SK-N-SH (cell line): ENCODE data around the gene BCLAF1. TPM values are rescaled to one million over a fixed set of nuclear protein-coding genes. Genes with fewer than 3 reads are reported as not detected.

Source experiments
- CTCF ChIA-PET: fragments of 300-600, 350-600 bp; formaldehyde crosslinking; extraction: SDS; loops from one replicate; lab custom pipeline; 2021; lab: Yijun Ruan, JAX
- POLR2A ChIA-PET: fragments of 350-600 bp; sonication (Branson Sonifier 250); formaldehyde crosslinking; extraction: SDS; loops from one replicate; lab custom pipeline; 2020; ENCODE audit warnings: antibody characterized with exemption, inconsistent platforms; lab: Yijun Ruan, JAX
- DNase-seq: peaks from one replicate; pipeline ENCODE4 v3.0.0; 2012
- H2AFZ ChIP-seq: fragments of 200-600 bp; sonication (generic); 2 replicates; pipeline ENCODE4 v1.8.1; 2016; ENCODE audit warnings: antibody characterized with exemption, mild to moderate bottlenecking, low read depth
- H3F3A ChIP-seq: fragments of 200-600 bp; sonication (generic); replicated peaks from 2 replicates; pipeline ENCODE3; 2016; ENCODE audit warnings: antibody characterized with exemption, mild to moderate bottlenecking; ENCODE audit not compliant: insufficient read depth
- H3K27ac ChIP-seq, 2 experiments: fragments of 200-500 bp in 1 of 2; fragments of 200-600 bp in 1 of 2; sonication (Bioruptor generic) in 1 of 2; sonication (generic), shearing (Covaris generic) in 1 of 2; 2 replicates each; pipeline versions ENCODE4 v1.5.1 to v1.6.1; 2014 to 2016; ENCODE audit warnings: low read depth in 2 of 2, inconsistent platforms in 1 of 2, low read length in 1 of 2, mild to moderate bottlenecking in 1 of 2, mixed read lengths in 1 of 2
- H3K27me3 ChIP-seq: fragments of 200-600 bp; sonication (generic), shearing (Covaris generic); 2 replicates; pipeline ENCODE4 v1.6.1; 2016; ENCODE audit warnings: mixed run types; ENCODE audit not compliant: insufficient read depth
- H3K36me3 ChIP-seq, 2 experiments: fragments of 200-500 bp in 1 of 2; fragments of 200-600 bp in 1 of 2; sonication (Bioruptor generic) in 1 of 2; sonication (generic) in 1 of 2; replicated peaks in 1 of 2; 2 replicates each; pipeline versions ENCODE3 to v1.5.1; 2014 to 2016; ENCODE audit warnings: low read length in 1 of 2, mild to moderate bottlenecking in 1 of 2; ENCODE audit not compliant: insufficient read depth in 2 of 2, control insufficient read depth in 1 of 2
- H3K4me1 ChIP-seq, 2 experiments: fragments of 200-500 bp in 1 of 2; fragments of 200-600 bp in 1 of 2; sonication (Bioruptor generic) in 1 of 2; sonication (generic), shearing (Covaris generic) in 1 of 2; 2 replicates each; pipeline versions ENCODE4 v1.5.1 to v1.6.1; 2014 to 2016; ENCODE audit warnings: low read depth in 1 of 2, low read length in 1 of 2, mixed run types in 1 of 2; ENCODE audit not compliant: insufficient read depth in 2 of 2, control insufficient read depth in 1 of 2
- H3K4me2 ChIP-seq: fragments of 200-600 bp; sonication (generic), shearing (Covaris generic); 2 replicates; pipeline ENCODE4 v1.6.1; 2017; ENCODE audit warnings: mixed run types
- H3K4me3 ChIP-seq, 2 experiments: fragments of 200-500 bp in 1 of 2; fragments of 200-600 bp in 1 of 2; sonication (Bioruptor generic) in 1 of 2; sonication (generic), shearing (Covaris generic) in 1 of 2; 2 replicates each; pipeline versions ENCODE4 v1.5.1 to v1.8.1; 2014 to 2016; ENCODE audit warnings: low read depth in 2 of 2, inconsistent platforms in 1 of 2, low read length in 1 of 2, mild to moderate bottlenecking in 1 of 2, mixed read lengths in 1 of 2, moderate library complexity in 1 of 2
- H3K79me2 ChIP-seq: fragments of 200-600 bp; sonication (generic); 2 replicates; pipeline ENCODE4 v1.8.1; 2017; ENCODE audit warnings: mild to moderate bottlenecking; ENCODE audit not compliant: insufficient read depth
- H3K9ac ChIP-seq: fragments of 200-600 bp; sonication (generic); 2 replicates; pipeline ENCODE4 v1.6.1; 2017; ENCODE audit warnings: mixed run types
- H3K9me2 ChIP-seq: fragments of 200-600 bp; sonication (generic); 2 replicates; pipeline ENCODE4 v1.6.1; 2017; ENCODE audit warnings: mixed run types
- H3K9me3 ChIP-seq: fragments of 200-600 bp; sonication (generic); 2 replicates; pipeline ENCODE4 v1.6.1; 2017; ENCODE audit warnings: mixed run types, mild to moderate bottlenecking, moderate library complexity
- H4K20me1 ChIP-seq: fragments of 200-600 bp; sonication (generic); 2 replicates; pipeline ENCODE4 v1.6.1; 2017; ENCODE audit warnings: mild to moderate bottlenecking, mixed run types; ENCODE audit not compliant: insufficient read depth
- IRF3 ChIP-seq: fragments of 150-350 bp; IDR thresholded peaks from 2 replicates; pipeline ENCODE4 v1.6.1; 2016; ENCODE audit warnings: mild to moderate bottlenecking, low read depth, low read length
- MEF2A ChIP-seq: IDR thresholded peaks from 2 replicates; pipeline ENCODE4 v1.4.0; 2012; ENCODE audit warnings: low read depth, borderline replicate concordance
- POLR2AphosphoS5 ChIP-seq: IDR thresholded peaks from 2 replicates; pipeline ENCODE4 v1.6.1; 2012; ENCODE audit warnings: low read depth, low read length
- REST ChIP-seq: IDR thresholded peaks from 2 replicates; pipeline ENCODE4 v1.6.1; 2012; ENCODE audit warnings: mild to moderate bottlenecking, low read depth, low read length, moderate library complexity
- WGBS: methylation state at CpG from one replicate; pipeline ENCODE4 v1.1.6; 2017; ENCODE audit warnings: low lambda C conversion rate; 5-methylcytosine and 5-hydroxymethylcytosine counted together
- polyA plus RNA-seq, 3 experiments: library from polyadenylated mRNA; depleted of rRNA; stranded (reverse); fragments of >200 nt; gene quantifications; 2 replicates each; pipeline ENCODE4 v1.2.3, GENCODE V29; 2012

BCLAF1 gene
- polyA plus RNA-seq, 1 of the 3 experiments (the other 2 are of a cell fraction), result 21.9 TPM

- Histone ChIP-seq H3K36me3 (no peaks in the 10 kb centered on the region), H4K20me1 (no peaks in the 10 kb centered on the region), H3K9me3 (no peaks in the 10 kb centered on the region), H3K9me2 (no peaks in the 10 kb centered on the region), H3K27ac (no peak overlapping the region), H3K9ac (no peak overlapping the region), H3K27me3 (no peaks in the 10 kb centered on the region), H3K4me3 (no peak overlapping the region), H3K4me1 (no peaks in the 10 kb centered on the region; a peak in 1 of 4 replicates), H3K4me2 (no peak overlapping the region), H3K79me2 (no peaks in the 10 kb centered on the region), H2AFZ (no peak overlapping the region), H3F3A (no peaks in the 10 kb centered on the region)
- 92% methylated on average over 3 of the region's 3 CpGs for WGBS
- no peak for TF ChIP-seq POLR2AphosphoS5
- TF ChIP-seq IRF3, result no peak
- POLR2A ChIA-PET, result no interaction called here
- CTCF ChIA-PET, result interaction anchor here (0.8 to 2.5 kb wide), 5 partner anchors 11 to 213 kb away, joined by 3 to 6 read pairs (median 3); partner anchors contain the start of gene MAP7
- DNase-seq, result no peak
These were observed 48.0 kb upstream of the BCLAF1 start for GRCh38 chr6:136337606-136338005.

GRCh38 chr6:136337121-136337520 lies 47.5 kb upstream of the BCLAF1 start:
- no peak for TF ChIP-seq REST
- TF ChIP-seq MEF2A, result no peak
- POLR2A ChIA-PET, result no interaction called here
- CTCF ChIA-PET, result interaction anchor here (0.8 to 2.5 kb wide), 5 partner anchors 10 to 213 kb away, joined by 3 to 6 read pairs (median 3); partner anchors contain the start of gene MAP7

More at GRCh38 chr6:136337121-136337520, 47.5 kb upstream of the BCLAF1 start:
- H4K20me1 ChIP-seq, result no peaks in the 10 kb centered on the region
- H3K9ac ChIP-seq, result no peak overlapping the region
- WGBS, result 99% methylated on average over 3 of the region's 3 CpGs
- no peaks in the 10 kb centered on the region for H3F3A ChIP-seq
- no peak overlapping the region for H3K27ac ChIP-seq
- no peaks in the 10 kb centered on the region; a peak in 1 of 4 replicates for H3K4me1 ChIP-seq
- no peaks in the 10 kb centered on the region for H3K36me3 ChIP-seq
- H3K4me3 ChIP-seq, result no peak overlapping the region
- no peaks in the 10 kb centered on the region for H3K27me3 ChIP-seq
- H3K4me2 ChIP-seq, result no peak overlapping the region
- DNase-seq, result no peak
- no peak overlapping the region for H2AFZ ChIP-seq
- H3K9me2 ChIP-seq, result no peaks in the 10 kb centered on the region
- no peaks in the 10 kb centered on the region for H3K79me2 ChIP-seq
- no peaks in the 10 kb centered on the region for H3K9me3 ChIP-seq
